Mammary epithelial cell (primary cell): ENCODE results near the gene SMIM10L1.

Experiments
- CTCF ChIP-seq, 2 donors: IDR thresholded peaks in 1 of 2; conservative IDR thresholded peaks in 1 of 2; 2 replicates each; pipeline ENCODE4 v1.5.1; 2011 to 2012; ENCODE audit warnings: inconsistent platforms in 2 of 2, low read length in 2 of 2, mild to moderate bottlenecking in 2 of 2, control low read depth in 1 of 2, low read depth in 1 of 2; ENCODE audit not compliant: insufficient read depth in 1 of 2; ENCODE audit errors: extremely low read depth in 1 of 2
- EZH2 ChIP-seq: IDR thresholded peaks from 2 replicates; pipeline ENCODE4 v1.6.1; 2012; ENCODE audit warnings: low read length, inconsistent platforms, borderline replicate concordance

- no peak for TF ChIP-seq CTCF (conservative IDR thresholded peaks at IDR 0.05 in 1 of 2, IDR thresholded peaks at IDR 0.05 in 1 of 2; ENCODE audit: extremely low read depth in 1 of 2, insufficient read depth in 1 of 2, low read depth in 1 of 2, low read length in 2 of 2)
- TF ChIP-seq EZH2 = no peak
Measured at GRCh38 chr12:11158885-11159444, 12.0 kb upstream of the SMIM10L1 start.
